ENCODE data around the gene ZNF609. TPM values are rescaled to one million over a fixed set of nuclear protein-coding genes. Genes with fewer than 3 reads are reported as not detected.

The ZNF609 gene
- total RNA-seq, 2 donors from 2014 or later = 52.3 to 54.8 TPM

DNA sequence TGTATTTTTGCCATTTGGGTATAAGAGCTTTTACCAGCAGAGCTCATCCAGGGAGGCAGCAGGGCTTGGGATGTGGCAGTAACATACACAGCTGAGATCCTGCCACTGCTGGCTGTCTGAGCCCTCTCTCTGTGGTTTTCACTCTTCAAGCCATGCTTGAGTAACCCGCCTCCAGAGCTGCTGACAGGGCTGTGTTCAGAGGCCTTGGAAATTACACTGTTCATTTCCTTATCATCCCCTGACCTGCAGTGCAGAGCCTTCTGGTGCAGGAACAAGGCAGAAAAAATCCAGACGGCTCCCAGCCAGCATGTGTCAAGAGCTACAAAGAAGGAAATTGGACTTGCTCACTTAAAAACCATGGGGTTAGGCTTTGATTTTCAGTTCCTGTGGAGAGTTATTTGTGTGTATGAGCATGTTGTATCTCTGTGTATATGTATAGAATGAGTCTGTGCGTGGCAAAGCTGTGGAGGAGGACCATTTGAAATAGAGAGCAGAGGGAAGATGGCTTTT lies 47.0 kb downstream of the ZNF609 start:
- H3K27ac Mint-ChIP-seq = peak overlapping the region; percentile 10
- no peaks in the 10 kb centered on the region for H3K27me3 Mint-ChIP-seq (ENCODE audit: insufficient read depth)
- TF ChIP-seq, protein P1, sequence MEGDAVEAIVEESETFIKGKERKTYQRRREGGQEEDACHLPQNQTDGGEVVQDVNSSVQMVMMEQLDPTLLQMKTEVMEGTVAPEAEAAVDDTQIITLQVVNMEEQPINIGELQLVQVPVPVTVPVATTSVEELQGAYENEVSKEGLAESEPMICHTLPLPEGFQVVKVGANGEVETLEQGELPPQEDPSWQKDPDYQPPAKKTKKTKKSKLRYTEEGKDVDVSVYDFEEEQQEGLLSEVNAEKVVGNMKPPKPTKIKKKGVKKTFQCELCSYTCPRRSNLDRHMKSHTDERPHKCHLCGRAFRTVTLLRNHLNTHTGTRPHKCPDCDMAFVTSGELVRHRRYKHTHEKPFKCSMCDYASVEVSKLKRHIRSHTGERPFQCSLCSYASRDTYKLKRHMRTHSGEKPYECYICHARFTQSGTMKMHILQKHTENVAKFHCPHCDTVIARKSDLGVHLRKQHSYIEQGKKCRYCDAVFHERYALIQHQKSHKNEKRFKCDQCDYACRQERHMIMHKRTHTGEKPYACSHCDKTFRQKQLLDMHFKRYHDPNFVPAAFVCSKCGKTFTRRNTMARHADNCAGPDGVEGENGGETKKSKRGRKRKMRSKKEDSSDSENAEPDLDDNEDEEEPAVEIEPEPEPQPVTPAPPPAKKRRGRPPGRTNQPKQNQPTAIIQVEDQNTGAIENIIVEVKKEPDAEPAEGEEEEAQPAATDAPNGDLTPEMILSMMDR (conservative IDR thresholded peaks at IDR 0.05) = no peak
- no peak overlapping the region for H3K4me3 Mint-ChIP-seq
- Histone ChIP-seq H3K9ac (ENCODE audit: extremely low read depth, low read length, poor library complexity, severe bottlenecking) (no peak overlapping the region), H3K9me3 (ENCODE audit: control insufficient read depth, low read length) (no peaks in the 10 kb centered on the region), H3K4me1 (ENCODE audit: control insufficient read depth, insufficient read depth, low read length) (peaks cover 7% of the 10 kb centered on the region), H3K36me3 (ENCODE audit: control insufficient read depth, insufficient read depth, low read length) (peaks cover 42% of the 10 kb centered on the region), H3K27me3 (ENCODE audit: control insufficient read depth, insufficient read depth, low read length, poor library complexity, severe bottlenecking) (no peaks in the 10 kb centered on the region), H3K4me3 (ENCODE audit: low read length) (no peak overlapping the region), H3K27ac (ENCODE audit: low read depth, low read length) (peak overlapping the region; percentile 61)
- WGBS, 2 experiments (ENCODE audit: insufficient coverage in 1 of 2, insufficient read length in 1 of 2) = 76 to 93% methylated on average over 2 to 3 of the region's 3 CpGs
- H3K9me3 Mint-ChIP-seq = no peaks in the 10 kb centered on the region
- peaks cover 22% of the 10 kb centered on the region for H3K36me3 Mint-ChIP-seq (ENCODE audit: low read depth)
- no peak for DNase-seq
- H3K4me1 Mint-ChIP-seq = peaks cover 17% of the 10 kb centered on the region

DNA sequence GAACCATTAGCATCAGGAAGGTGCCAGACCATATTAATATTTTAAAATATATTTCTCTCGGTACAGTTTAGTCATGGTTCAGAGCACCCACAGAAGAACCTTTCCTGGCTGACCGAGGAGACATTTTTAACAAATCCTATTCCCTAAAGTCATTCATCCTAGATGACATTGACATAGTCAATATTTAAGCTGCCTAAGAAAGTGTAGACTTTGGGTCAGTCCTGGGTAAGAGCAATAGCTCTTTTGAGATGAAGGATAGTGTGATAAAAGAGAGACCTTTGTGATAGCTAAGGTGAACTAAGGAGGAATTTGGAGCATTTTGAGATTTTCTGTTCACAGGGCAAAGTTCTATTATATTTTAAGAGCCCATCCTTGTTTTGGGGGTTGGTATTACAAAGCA lies 47.5 kb downstream of the ZNF609 start:
- Mint-ChIP-seq H3K9me3 (no peaks in the 10 kb centered on the region), H3K36me3 (ENCODE audit: low read depth) (peaks cover 19% of the 10 kb centered on the region), H3K4me1 (peaks cover 12% of the 10 kb centered on the region), H3K27me3 (ENCODE audit: insufficient read depth) (no peaks in the 10 kb centered on the region), H3K27ac (no peak overlapping the region), H3K4me3 (no peak overlapping the region)
- WGBS, 2 experiments (ENCODE audit: insufficient coverage in 1 of 2, insufficient read length in 1 of 2) = 88% methylated on average over 2 of the region's 2 CpGs; no CpG with 5 or more reads in 1 of the 2 experiments
- Histone ChIP-seq H3K27ac (ENCODE audit: low read depth, low read length) (peak overlapping the region; percentile 18), H3K4me1 (ENCODE audit: control insufficient read depth, insufficient read depth, low read length) (peaks cover 5% of the 10 kb centered on the region), H3K27me3 (ENCODE audit: control insufficient read depth, insufficient read depth, low read length, poor library complexity, severe bottlenecking) (no peaks in the 10 kb centered on the region), H3K4me3 (ENCODE audit: low read length) (no peak overlapping the region), H3K36me3 (ENCODE audit: control insufficient read depth, insufficient read depth, low read length) (peaks cover 42% of the 10 kb centered on the region), H3K9ac (ENCODE audit: extremely low read depth, low read length, poor library complexity, severe bottlenecking) (no peak overlapping the region), H3K9me3 (ENCODE audit: control insufficient read depth, low read length) (no peaks in the 10 kb centered on the region)
- no peak for DNase-seq
- TF ChIP-seq, protein P1 (conservative IDR thresholded peaks at IDR 0.05) = no peak

DNA sequence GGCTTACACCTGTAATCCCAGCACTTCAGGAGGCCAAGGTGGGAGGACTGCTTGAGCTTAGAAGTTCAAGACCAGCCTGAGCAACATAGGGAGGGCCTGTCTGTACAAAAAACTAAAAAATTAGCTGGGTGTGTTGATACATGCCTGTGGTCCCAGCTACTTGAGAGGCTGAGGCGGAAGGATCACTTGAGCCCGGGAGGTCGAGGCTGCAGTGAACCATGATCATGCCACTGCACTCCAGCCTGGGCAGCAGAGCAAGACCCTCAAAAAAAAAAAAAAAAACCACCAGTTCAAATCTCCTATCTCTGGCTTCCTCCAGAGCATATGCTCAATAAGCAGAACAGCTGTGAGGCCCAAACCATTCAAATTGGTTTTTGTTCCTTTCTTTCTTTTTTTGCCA lies 53.4 kb downstream of the ZNF609 start:
- Mint-ChIP-seq H3K36me3 (ENCODE audit: low read depth) (peaks cover 21% of the 10 kb centered on the region), H3K4me3 (no peak overlapping the region), H3K9me3 (no peaks in the 10 kb centered on the region), H3K4me1 (peaks cover 38% of the 10 kb centered on the region), H3K27ac (no peak overlapping the region), H3K27me3 (ENCODE audit: insufficient read depth) (no peaks in the 10 kb centered on the region)
- Histone ChIP-seq H3K4me1 (ENCODE audit: control insufficient read depth, insufficient read depth, low read length) (peaks cover 5% of the 10 kb centered on the region), H3K9ac (ENCODE audit: extremely low read depth, low read length, poor library complexity, severe bottlenecking) (no peak overlapping the region), H3K9me3 (ENCODE audit: control insufficient read depth, low read length) (no peaks in the 10 kb centered on the region), H3K27me3 (ENCODE audit: control insufficient read depth, insufficient read depth, low read length, poor library complexity, severe bottlenecking) (no peaks in the 10 kb centered on the region), H3K36me3 (ENCODE audit: control insufficient read depth, insufficient read depth, low read length) (peaks cover 24% of the 10 kb centered on the region), H3K4me3 (ENCODE audit: low read length) (no peak overlapping the region), H3K27ac (ENCODE audit: low read depth, low read length) (no peak overlapping the region)
- 82 to 95% methylated on average over 3 of the region's 3 CpGs for WGBS, 2 experiments (ENCODE audit: insufficient coverage in 1 of 2, insufficient read length in 1 of 2)
- no peak for DNase-seq
- TF ChIP-seq, protein P1 (conservative IDR thresholded peaks at IDR 0.05) = no peak
